ENCODE measurements around the gene MCCC1. TPM values are rescaled to one million over a fixed set of nuclear protein-coding genes. Genes with fewer than 3 reads are reported as not detected.

Gene MCCC1
- total RNA-seq, 1 experiment from 2014 or later = 24.9 TPM

- DNase-seq (ENCODE audit: low spot score) = no peak
Observed at GRCh38 chr3:182983876-182984275, 115.4 kb downstream of the MCCC1 start.

GRCh38 chr3:182981038-182981380, 118.3 kb downstream of the MCCC1 start:
- no peak for DNase-seq (ENCODE audit: low spot score)

GRCh38 chr3:182980204-182981037, 118.9 kb downstream of the MCCC1 start, which contains the start of gene DCUN1D1:
DCUN1D1 (minus strand) TSS chr3:182980538; CDS start chr3:182980489, 49 bp downstream.
- peak; percentile 76 for DNase-seq (ENCODE audit: low spot score)

- no peak for DNase-seq (ENCODE audit: low spot score)
Observed at GRCh38 chr3:182979674-182980191, 119.6 kb downstream of the MCCC1 start.

- DNase-seq (ENCODE audit: low spot score) = no peak
Observed at GRCh38 chr3:182979103-182979673, 120.1 kb downstream of the MCCC1 start.

GRCh38 chr3:182978387-182978786, 120.9 kb downstream of the MCCC1 start:
- DNase-seq (ENCODE audit: low spot score) = no peak

GRCh38 chr3:182973047-182973446, 126.2 kb downstream of the MCCC1 start:
- no peak for DNase-seq (ENCODE audit: low spot score)

- no peak for DNase-seq (ENCODE audit: low spot score)
Observed at GRCh38 chr3:182972387-182972786, 126.9 kb downstream of the MCCC1 start.

GRCh38 chr3:182971637-182972036, 127.7 kb downstream of the MCCC1 start:
- DNase-seq (ENCODE audit: low spot score) = no peak

GRCh38 chr3:182970811-182971418, 128.4 kb downstream of the MCCC1 start:
- no peak for DNase-seq (ENCODE audit: low spot score)

- DNase-seq (ENCODE audit: low spot score) = no peak
Observed at GRCh38 chr3:182969853-182970252, 129.4 kb downstream of the MCCC1 start.

GRCh38 chr3:182969277-182969676, 130.0 kb downstream of the MCCC1 start:
- DNase-seq (ENCODE audit: low spot score) = peak; percentile 38

- DNase-seq (ENCODE audit: low spot score) = no peak
Observed at GRCh38 chr3:182967218-182968204, 131.8 kb downstream of the MCCC1 start.

GRCh38 chr3:182965861-182966366, 133.4 kb downstream of the MCCC1 start:
- DNase-seq (ENCODE audit: low spot score) = no peak

Other genes starting within 250 kb of the MCCC1 start
- 26.0 and 33.3 TPM in 2 replicates for gene DCUN1D1, start 119.0 kb downstream of the MCCC1 start, total RNA-seq (2014; rRNA removed; shearing (Covaris generic))
- 0.08 and 0.41 TPM in 2 replicates for gene LAMP3, start 63.2 kb upstream of the MCCC1 start, total RNA-seq (2014; rRNA removed; shearing (Covaris generic))
- 6.4 and 14.7 TPM in 2 replicates for gene B3GNT5, start 153.8 kb upstream of the MCCC1 start, total RNA-seq (2014; rRNA removed; shearing (Covaris generic))